OCI-LY7 (cell line): ENCODE data around the gene EIF5B. TPM values are rescaled to one million over a fixed set of nuclear protein-coding genes. Genes with fewer than 3 reads are reported as not detected.
A peak's percentile ranks its signal among the peaks of the same experiment; 100 is the strongest.

Source experiments
- BruUV-seq: library from RNA; stranded (reverse); fragments of 400-500 nt; replicated peaks from 2 replicates; lab custom pipeline; 2021; lab: Mats Ljungman, UMichigan
- CTCF ChIA-PET: fragments of 300-600 bp; sonication (Branson Sonifier 250); formaldehyde crosslinking; loops from one replicate; lab custom pipeline; 2022; ENCODE audit warnings: antibody characterized with exemption; ENCODE audit not compliant: unreplicated experiment; lab: Charles Lee
- POLR2A ChIA-PET: fragments of 300-600 bp; sonication (Branson Sonifier 250); formaldehyde crosslinking; loops from one replicate; lab custom pipeline; 2022; ENCODE audit warnings: antibody characterized with exemption; lab: Charles Lee
- DNase-seq: peaks from one replicate; pipeline ENCODE4 v3.0.0-alpha.2; 2015; ENCODE audit warnings: low spot score
- H2AFZ ChIP-seq: fragments of 200-600 bp; sonication (generic), shearing (Covaris generic); 2 replicates; pipeline ENCODE4 v1.6.1; 2014; ENCODE audit warnings: mild to moderate bottlenecking, antibody characterized with exemption, low read length, moderate library complexity
- H3K27ac ChIP-seq: fragments of 200-600 bp; sonication (generic); 2 replicates; pipeline ENCODE4 v1.5.1; 2014; ENCODE audit warnings: mixed run types, low read depth, mild to moderate bottlenecking, moderate library complexity, low read length, inconsistent platforms; ENCODE audit not compliant: poor library complexity, severe bottlenecking
- H3K36me3 ChIP-seq: fragments of 200-600 bp; sonication (generic); 2 replicates; pipeline ENCODE4 v1.6.1; 2014; ENCODE audit warnings: mild to moderate bottlenecking, antibody characterized with exemption, low read length, moderate library complexity, mixed read lengths; ENCODE audit not compliant: insufficient read depth
- H3K4me1 ChIP-seq: fragments of 200-600 bp; sonication (generic); 2 replicates; pipeline ENCODE4 v1.5.1; 2014; ENCODE audit warnings: mild to moderate bottlenecking, low read length; ENCODE audit not compliant: insufficient read depth, poor library complexity, severe bottlenecking
- H3K4me2 ChIP-seq: fragments of 200-600 bp; sonication (generic); 2 replicates; pipeline ENCODE4 v1.6.1; 2014; ENCODE audit warnings: mild to moderate bottlenecking, low read length
- H3K4me3 ChIP-seq: fragments of 200-600 bp; sonication (generic); 2 replicates; pipeline ENCODE4 v1.5.1; 2014; ENCODE audit warnings: mild to moderate bottlenecking, low read depth, low read length; ENCODE audit not compliant: poor library complexity, severe bottlenecking
- H3K79me2 ChIP-seq: fragments of 200-600 bp; sonication (generic); 2 replicates; pipeline ENCODE4 v1.6.1; 2016; ENCODE audit warnings: low read depth, mild to moderate bottlenecking, low read length, moderate library complexity, mixed read lengths; ENCODE audit not compliant: insufficient read depth
- H3K9me2 ChIP-seq: fragments of 200-600 bp; sonication (generic); 2 replicates; pipeline ENCODE4 v1.6.1; 2016; ENCODE audit warnings: mild to moderate bottlenecking, low read length, mixed read lengths; ENCODE audit not compliant: insufficient read depth
- H3K9me3 ChIP-seq: fragments of 200-600 bp; sonication (generic); 2 replicates; pipeline ENCODE4 v1.6.1; 2014; ENCODE audit warnings: mild to moderate bottlenecking, mixed run types, low read length, mixed read lengths
- H4K20me1 ChIP-seq: fragments of 200-600 bp; sonication (generic); 2 replicates; pipeline ENCODE4 v1.6.1; 2014; ENCODE audit warnings: mild to moderate bottlenecking, antibody characterized with exemption, low read length, moderate library complexity, mixed read lengths; ENCODE audit not compliant: insufficient read depth
- EZH2phosphoT487 ChIP-seq: fragments of 200-600 bp; sonication (generic); IDR thresholded peaks from 2 replicates; pipeline ENCODE4 v1.6.1; 2018; ENCODE audit warnings: low read depth, borderline replicate concordance, mild to moderate bottlenecking, mixed run types, antibody characterized with exemption, low read length, moderate library complexity, mixed read lengths
- intact Hi-C: fragments of 100-400 bp; cut with micrococcal nuclease; formaldehyde crosslinking; loops from one replicate; pipeline ENCODE4 v1.10.0; 2022; ENCODE audit not compliant: unreplicated experiment
- total RNA-seq, 2 experiments: library from RNA; depleted of rRNA in 1 of 2; stranded (reverse); fragments of >200 nt in 1 of 2; shearing (Covaris generic) in 1 of 2; gene quantifications; 2 replicates each; pipeline ENCODE4 v1.2.3, GENCODE V29; 2014 to 2022
- TF ChIP-seq, protein P1 (sequence below): fragments of 200-600 bp; sonication (generic); conservative IDR thresholded peaks from 2 replicates; pipeline ENCODE4 v1.5.1; 2014; ENCODE audit warnings: mild to moderate bottlenecking, antibody characterized with exemption, low read length, moderate library complexity, mixed read lengths

EIF5B gene
- total RNA-seq, 2 experiments from 2014 or later: 28.7 to 53.1 TPM

DNA sequence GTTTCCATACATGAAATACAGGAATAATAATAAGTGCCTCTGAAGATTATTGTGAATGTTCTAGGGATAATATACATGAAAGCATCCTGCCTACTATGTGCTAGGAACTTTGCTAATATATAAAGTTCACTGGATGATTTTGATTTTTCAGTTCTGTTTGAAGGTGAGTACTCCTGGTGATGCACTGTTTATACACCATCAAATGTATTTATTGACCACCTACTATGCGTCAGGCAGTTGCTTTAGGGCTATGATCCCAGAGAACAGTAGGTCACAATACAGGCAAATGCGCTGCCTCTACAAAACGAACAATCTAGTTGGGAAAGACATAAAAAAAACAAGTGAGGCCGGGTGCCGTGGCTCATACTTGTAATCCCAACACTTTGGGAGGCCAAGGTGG, 11.8 kb upstream of the EIF5B start:
- H3K9me2 ChIP-seq: no peaks in the 10 kb centered on the region
- POLR2A ChIA-PET: no interaction called here
- H3K4me2 ChIP-seq: no peak overlapping the region
- no TSS peak for BruUV-seq
- H4K20me1 ChIP-seq: no peaks in the 10 kb centered on the region
- intact Hi-C loops: no loop called here
- H3K4me3 ChIP-seq: no peak overlapping the region
- peaks cover 93% of the 10 kb centered on the region for H3K36me3 ChIP-seq
- no peaks in the 10 kb centered on the region for H3K9me3 ChIP-seq
- 0 out of 2 replicates have a peak, but pooled peaks cover 5% of the 10 kb centered on the region for H3K79me2 ChIP-seq
- no peak for DNase-seq
- no peaks in the 10 kb centered on the region for H3K4me1 ChIP-seq
- H2AFZ ChIP-seq: no peak overlapping the region
- CTCF ChIA-PET: no interaction called here
- no peak overlapping the region for H3K27ac ChIP-seq
- TF ChIP-seq, protein P1, sequence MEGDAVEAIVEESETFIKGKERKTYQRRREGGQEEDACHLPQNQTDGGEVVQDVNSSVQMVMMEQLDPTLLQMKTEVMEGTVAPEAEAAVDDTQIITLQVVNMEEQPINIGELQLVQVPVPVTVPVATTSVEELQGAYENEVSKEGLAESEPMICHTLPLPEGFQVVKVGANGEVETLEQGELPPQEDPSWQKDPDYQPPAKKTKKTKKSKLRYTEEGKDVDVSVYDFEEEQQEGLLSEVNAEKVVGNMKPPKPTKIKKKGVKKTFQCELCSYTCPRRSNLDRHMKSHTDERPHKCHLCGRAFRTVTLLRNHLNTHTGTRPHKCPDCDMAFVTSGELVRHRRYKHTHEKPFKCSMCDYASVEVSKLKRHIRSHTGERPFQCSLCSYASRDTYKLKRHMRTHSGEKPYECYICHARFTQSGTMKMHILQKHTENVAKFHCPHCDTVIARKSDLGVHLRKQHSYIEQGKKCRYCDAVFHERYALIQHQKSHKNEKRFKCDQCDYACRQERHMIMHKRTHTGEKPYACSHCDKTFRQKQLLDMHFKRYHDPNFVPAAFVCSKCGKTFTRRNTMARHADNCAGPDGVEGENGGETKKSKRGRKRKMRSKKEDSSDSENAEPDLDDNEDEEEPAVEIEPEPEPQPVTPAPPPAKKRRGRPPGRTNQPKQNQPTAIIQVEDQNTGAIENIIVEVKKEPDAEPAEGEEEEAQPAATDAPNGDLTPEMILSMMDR: no peak
- TF ChIP-seq EZH2phosphoT487: no peak

DNA sequence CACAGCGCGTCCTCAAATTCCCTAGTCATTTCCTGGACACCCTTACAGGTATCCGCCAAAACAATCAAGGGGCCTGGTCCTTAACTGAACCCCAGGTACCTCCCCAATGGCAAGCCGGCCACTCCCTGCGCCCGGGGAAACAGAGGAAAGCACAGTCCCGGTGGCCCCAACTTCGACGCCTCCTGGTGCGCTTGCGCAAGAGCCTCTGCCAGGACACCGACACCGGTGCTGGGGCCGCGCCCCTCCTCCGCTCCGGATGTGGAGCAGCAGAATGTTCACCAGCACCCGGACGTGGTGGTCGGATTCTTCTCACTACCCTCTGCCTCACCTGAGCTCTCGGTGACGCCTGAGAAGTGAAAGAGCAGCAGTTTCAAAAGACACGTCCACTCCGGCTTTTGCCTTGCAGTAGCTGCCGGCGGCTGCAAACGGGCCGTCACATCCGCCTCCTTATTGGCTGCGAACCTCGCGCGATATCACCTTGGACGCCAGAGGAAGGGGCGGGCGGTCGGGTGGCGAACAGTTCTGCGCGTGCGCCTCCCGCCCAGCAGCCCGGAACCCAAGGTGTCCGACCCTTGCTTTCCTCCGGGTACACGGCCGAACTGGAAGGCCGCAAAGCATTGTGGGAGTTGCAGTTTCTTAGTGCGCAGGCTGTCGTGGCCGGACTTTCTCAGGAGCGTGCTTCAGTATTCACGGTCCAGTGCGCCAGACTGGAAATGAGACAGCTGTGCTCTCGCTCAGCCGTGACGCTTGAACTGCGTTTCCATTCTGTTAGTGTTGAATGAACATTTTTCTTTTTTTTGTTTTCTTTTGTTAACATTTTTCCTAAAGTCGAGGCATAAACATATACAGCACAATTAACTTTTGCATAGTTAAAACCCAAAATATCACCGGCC, 1.0 kb upstream of the EIF5B start, which contains the start of gene TXNDC9:
TSS of gene TXNDC9 (minus strand) at position 423 of the 893 bp plus-strand sequence. CDS start 3,123 bp downstream, outside the sequence.
- TSS peak; percentile 79 for BruUV-seq
- H3K36me3 ChIP-seq: peaks cover 25% of the 10 kb centered on the region

More for the DNA sequence above, 1.0 kb upstream of the EIF5B start, which contains the start of gene TXNDC9:
- Histone ChIP-seq H3K9me3 (no peaks in the 10 kb centered on the region), H3K9me2 (no peaks in the 10 kb centered on the region), H3K27ac (peak within 1 kb of the TSS; percentile 83), H4K20me1 (peaks cover 24% of the 10 kb centered on the region), H3K79me2 (peaks cover 66% of the 10 kb centered on the region), H3K4me3 (peak within 1 kb of the TSS; percentile 86), H3K4me2 (peak within 1 kb of the TSS; percentile 91), H3K4me1 (peaks cover 33% of the 10 kb centered on the region), H2AFZ (peak within 1 kb of the TSS; percentile 77; the same call in 1 of the 2 replicates)
- DNase-seq: peak; percentile 100
- CTCF ChIA-PET: no interaction called here
- no peak for TF ChIP-seq EZH2phosphoT487
- TF ChIP-seq, protein P1: no peak
- intact Hi-C loops: loop anchor here (1.0 to 2.0 kb wide), 5 partner anchors 155 to 911 kb away; partner anchors contain the start of genes C2orf15, LIPT1, MITD1 and MRPL30
- POLR2A ChIA-PET: interaction anchor here (0.6 to 3.5 kb wide), 7 partner anchors 12 to 188 kb away, joined by 3 to 19 read pairs (median 3); partner anchors contain the start of genes MITD1 and MRPL30
